HG03175 (cell line): ENCODE data around the gene ATAD3A.
A peak's percentile ranks its signal among the peaks of the same experiment; 100 is the strongest.
"Not testable (repeated sequence)": the region's sequence is repeated elsewhere in the genome, so short reads cannot be mapped to it uniquely, and the experiment has no call there.

Experiments
- ATAC-seq: cut with Tn5 transposase; IDR thresholded peaks from one replicate; pipeline ENCODE4 v1.9.1; 2021; ENCODE audit warnings: mild to moderate bottlenecking, moderate library complexity; ENCODE audit not compliant: unreplicated experiment

The ATAD3A gene

DNA sequence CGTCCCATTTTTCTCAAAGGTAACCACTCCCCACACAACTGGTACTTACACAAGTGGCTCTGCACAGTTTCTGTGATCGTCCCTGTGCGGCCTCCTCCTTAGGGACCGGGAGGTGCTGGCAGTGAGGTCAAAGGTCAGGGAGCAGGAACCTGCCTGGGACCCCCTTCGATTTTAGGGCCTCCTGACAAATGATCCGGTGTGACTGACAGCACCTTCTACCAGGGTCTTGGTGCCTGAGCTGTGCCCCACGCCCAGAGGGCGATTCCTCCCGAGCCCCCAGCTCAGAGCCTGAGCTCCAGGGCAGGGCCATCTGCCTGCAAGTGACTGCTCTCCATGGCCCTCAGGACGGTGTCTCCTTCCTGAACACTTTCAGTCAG lies 40.3 kb downstream of the ATAD3A start:
- no peak for ATAC-seq

DNA sequence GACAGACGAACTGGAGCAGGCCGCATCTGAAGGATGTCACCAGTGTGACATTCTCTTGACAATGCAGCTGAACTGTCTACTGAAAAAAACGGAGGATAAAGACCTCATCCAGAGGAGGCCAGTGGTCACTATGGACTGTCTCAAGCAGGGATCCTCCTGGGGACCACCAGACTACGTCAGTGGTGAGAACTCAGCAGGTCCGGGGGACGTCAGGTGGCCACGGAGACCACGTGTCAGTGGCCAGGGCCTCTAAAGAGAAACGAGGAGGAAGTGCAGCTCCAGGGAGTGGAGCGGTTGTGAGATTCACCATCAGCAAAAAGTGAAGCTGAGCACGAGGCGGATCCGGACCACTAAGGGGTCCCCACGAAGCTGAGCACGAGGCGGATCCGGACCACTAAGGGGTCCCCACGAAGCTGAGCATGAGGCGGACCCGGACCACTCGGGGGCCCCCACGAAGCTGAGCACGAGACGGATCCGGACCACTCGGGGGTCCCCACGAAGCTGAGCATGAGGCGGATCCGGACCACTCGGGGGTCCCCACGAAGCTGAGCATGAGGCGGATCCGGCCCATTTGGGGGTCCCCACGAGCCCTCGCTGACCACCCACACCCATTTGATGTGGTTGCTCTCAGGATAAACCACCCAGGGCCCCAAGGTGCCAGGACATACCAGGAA lies 42.0 kb downstream of the ATAD3A start:
- no peak for ATAC-seq

DNA sequence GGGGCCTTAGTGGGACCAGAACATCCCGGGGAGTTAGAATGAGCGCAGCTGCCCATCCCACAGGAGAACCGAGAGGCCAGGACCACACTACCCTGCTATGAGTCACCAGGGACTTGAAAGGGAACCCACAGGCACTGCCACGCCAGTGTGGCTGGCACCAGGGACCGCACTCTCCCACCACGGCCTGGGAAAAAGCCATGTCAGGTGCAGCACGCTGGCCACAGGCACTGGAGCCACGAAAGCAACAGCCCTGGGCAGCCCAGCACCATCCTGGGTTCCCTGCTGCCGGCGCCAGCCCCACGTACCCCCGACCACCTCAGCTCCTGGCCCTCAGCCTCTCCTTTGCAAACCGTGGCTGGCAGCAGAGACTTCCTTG lies 42.6 kb downstream of the ATAD3A start:
- no peak for ATAC-seq

DNA sequence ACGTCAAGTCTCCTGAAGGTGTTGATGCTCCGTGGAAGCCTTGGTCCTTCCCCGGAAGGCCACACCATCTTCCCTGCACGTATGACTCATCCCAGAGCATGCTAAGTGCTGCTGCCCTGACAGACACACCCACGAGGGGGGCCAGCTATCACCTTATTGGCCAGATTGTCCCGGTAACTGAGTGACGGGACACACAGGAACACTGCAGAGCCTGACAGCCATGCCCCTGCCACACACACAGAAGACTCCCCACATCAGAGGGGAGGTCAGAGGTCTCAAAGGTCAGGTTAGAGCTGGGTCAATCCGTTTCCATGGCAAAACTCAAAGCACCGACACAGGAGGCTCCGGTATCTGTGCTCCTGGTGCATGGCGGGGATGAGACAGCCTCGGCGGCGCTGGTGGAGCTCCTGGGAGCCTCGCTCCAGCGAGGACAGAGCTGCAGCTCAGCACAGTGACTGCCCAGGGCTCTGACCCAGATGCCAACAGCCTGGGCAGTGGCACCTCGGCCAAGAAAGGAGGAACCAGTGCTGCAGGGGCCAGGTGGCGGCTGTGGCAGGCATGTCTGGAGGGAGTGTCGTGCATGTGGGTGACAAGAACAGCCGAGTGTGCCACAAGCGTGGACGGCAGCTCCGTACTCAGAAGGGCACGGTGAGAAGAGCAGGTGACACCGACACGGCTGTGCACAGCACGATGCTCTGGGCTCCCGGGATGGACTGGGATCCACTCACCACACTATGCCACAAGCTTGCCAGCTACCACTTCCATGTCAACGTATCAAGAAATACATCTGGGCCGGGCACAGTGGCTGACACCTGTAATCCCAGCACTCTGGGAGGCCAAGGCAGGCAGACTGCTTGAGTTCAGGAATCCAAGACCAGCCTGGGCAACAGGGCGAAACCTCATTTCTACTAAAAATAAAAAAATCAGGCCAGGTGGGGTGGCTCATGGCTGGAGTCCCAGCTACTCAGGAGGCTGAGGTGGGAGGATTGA lies 43.3 kb downstream of the ATAD3A start:
- ATAC-seq: no peak

DNA sequence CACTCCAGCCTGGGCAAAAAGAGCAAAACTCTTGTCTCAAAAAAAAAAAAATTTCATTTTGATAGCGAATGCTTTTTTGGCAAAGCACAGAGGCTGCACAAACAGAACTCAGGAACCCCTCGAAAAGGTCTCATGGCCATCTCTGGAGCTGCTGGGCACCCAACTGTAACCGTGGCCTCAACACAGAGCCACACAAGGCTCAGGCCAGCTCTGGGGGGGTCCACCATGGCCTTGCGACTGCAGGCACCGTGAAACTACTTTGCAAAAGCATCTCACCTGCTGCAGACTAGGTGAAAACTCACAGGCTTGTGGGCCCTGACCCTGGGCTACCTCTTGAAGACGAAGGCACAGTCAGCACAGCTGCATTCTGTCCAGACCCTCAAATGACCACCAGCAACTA lies 44.5 kb downstream of the ATAD3A start:
- no peak for ATAC-seq

DNA sequence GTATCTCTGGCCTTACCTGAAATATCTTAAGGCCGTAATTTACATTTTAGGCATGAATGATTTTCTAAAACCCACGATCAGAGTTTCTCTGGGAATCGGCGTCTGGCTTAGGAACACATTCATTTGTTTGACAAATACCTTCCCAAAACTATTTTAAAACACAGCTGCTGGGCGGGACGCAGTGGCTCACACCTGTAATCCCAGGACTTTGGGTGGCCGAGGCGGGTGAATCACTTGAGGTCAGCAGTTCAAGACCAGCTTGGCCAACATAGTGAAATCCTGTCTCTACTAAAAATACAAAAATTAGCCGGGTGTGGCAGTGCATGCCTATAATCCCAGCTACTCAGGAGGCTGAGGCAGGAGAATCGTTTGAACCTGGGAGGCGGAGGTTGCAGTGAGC lies 45.0 kb downstream of the ATAD3A start:
- not testable (repeated sequence) for ATAC-seq

DNA sequence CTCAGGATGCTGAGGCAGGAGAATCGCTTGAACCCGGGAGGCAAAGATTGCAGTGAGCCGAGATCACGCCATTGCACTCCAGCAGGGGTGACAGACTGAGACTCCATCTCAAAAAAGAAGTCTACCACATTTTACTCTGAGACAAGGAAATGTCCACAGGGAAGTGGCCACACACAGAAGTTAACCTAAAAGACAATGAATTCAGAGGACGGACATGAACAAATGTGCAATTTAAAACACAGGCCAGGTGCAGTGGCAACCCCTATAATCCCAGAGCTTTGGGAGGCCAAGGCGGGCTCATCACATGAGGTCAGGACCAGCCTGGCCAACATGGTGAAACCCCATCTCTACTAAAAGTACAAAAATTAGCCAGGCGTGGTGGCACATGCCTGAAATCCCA lies 45.7 kb downstream of the ATAD3A start:
- ATAC-seq: not testable (repeated sequence)

DNA sequence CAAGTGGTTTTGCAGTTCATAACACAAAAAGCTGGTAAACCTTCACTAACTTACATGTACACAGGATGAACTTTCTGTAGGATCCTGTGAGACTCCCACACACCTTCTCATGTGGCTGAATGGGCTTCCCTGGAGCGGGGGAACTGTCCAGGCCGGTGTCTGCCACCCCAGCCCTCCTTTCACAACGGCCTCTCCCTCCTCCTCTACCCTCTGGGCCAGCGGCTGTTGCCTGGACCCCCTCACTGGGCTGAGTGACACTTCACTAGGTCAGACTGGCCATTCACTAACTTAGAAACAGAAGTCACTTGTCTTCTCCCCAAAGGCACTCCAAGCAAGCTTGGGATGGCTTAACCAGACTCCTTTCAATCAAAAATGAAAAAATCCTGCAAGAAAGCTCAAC lies 46.6 kb downstream of the ATAD3A start:
- no peak for ATAC-seq

DNA sequence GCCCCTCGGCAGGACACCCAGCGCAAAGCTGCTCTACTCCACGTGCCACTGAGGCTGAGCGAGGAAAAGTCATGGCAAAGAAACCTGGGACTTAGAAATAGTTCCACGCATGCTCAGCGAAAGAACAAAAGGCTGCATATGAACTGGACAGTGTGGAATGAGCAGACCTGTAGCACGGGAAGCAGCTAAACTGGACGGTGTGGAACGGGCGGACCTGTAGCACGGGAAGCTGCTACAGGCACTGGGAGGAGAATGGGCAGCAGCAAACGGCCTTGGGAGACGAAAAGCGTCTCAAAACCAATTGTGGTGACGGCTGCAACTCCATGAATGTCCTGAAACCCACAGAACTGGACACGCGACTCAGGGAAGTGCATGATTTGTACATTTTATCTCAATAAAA lies 47.1 kb downstream of the ATAD3A start:
- ATAC-seq: no peak

DNA sequence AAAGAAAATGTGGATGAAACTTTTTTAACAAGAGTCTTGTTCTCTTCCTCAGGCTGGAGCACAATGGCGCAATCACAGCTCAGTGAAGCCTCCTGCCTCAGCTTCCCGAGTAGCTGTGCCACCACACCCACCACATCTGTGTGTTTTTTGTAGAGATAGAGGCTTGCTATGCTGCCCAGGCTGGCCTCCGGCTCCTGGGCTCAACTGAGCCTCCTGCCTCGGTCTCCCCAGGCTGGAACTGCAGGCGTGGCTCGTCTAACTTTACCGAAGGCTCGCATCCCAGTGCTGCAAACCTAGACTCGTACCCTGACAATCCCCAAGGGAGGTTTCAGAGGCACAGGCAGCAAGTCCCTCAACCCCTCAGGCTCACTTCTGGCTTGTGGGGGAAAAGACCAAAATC lies 48.2 kb downstream of the ATAD3A start:
- ATAC-seq: no peak

DNA sequence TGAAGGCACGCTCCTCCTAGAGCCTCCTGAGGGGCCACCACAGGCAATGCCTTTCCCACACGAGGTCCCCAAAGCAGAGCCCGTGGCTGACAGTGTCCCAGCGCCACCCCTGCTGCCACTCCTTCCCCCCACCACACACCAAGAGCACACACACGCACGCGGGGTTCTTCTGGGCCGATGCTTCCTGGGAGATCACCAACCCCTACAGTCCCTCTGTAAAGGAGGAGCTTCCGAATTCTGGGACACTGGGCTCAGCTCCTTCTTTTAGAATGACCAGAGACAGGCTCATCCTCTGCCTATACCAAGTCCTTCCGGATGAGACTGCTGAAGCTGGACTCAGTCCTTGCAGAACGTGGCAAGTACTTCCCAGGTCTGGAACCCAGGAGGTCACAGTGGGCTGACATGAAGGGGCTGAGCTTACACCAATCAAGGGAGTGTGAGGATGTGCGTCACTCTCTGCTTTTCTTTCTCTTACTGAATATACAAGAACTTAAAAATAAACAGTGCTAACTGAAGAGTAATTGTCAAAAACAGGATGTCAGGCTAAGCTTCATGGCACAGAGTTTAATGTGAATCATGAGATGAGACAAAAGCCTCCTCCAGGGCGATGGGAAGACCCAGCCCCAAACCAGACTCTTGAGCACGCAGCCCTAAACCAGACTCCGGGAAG lies 50.0 kb downstream of the ATAD3A start:
- ATAC-seq: no peak

DNA sequence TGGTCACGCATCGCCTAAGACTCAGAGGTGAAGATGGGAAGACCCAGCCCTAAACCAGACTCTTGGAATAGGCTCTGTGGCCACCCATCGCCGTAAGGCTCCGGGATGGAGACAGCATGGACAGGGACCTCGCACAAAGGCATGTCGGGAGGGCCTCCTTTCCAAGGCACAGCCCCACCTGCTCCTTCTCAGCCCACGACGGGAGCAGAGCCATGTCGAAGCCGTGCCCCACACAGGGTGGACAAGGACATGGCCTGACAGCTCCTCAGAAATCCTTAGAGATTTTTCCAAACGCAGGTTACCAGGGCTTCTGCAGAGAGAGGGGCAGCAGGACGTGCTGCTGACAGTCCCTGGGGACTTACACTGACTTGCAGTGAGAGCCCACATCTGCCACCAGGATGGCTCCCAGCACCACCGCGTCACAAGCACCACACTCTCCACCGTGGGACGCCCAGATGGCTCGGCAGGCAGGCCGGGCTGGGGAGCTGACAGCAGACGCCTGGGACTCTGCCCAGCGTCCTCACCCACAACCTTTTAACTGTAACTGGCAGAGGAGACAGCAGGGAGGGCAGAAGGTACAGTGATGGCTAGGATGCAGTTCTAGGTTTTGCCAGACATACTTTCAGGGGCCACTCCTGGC lies 50.7 kb downstream of the ATAD3A start:
- no peak for ATAC-seq

DNA sequence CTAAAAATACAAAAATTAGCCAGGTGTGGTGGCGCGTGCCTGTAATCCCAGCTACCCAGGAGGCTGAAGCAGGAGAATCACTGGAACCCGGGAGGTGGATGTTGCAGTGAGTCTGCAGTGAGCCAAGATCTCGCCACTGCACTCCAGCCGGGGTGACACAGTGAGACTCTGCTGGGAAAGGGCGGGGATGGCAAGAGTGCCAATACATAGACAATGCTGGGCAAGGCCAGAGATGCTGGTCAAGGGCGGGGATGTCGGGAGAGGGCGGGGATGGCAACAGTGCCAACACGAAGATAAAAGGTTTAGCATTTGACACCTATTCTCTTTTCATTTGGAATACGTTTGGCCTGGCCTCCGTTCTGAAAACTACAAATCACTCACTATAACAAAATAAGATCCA lies 51.7 kb downstream of the ATAD3A start:
- no peak for ATAC-seq

DNA sequence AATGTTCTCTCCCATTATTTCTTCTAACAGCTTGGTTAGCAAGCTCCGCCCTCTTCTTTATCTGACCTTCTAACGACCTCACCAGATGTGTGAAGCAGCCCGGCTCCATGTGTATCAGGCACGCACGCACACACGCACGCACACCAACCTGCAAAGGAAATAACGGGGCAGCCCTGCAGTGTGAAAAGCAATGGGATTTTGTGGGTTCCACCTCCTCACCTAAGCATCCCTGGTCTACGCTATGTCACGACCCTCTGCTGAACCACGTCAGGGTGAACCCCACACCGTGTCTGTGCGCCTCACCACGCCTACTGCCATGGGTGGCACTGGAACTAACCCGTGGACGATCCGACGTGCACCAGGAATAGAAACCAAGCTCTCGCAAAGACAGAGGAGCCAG lies 52.3 kb downstream of the ATAD3A start:
- ATAC-seq: no peak

DNA sequence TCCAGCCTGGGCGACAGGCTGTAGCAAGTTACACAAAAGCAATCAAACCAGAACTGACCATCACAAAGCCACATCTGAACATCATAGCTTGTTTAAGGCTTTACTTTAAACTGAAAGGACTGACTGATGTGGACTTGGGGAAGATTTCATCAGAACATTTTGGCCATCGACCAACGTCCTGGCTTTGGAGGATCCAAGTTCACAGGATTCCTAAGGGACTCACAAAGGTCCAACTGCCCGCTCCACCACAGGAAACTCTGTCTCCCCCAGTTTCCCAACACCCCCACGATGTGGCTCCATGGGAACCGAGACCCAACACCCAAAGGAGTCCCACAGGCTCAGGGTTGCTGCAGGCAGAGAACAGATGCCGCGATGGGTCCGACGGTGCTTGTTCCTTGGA lies 53.4 kb downstream of the ATAD3A start:
- ATAC-seq: no peak

DNA sequence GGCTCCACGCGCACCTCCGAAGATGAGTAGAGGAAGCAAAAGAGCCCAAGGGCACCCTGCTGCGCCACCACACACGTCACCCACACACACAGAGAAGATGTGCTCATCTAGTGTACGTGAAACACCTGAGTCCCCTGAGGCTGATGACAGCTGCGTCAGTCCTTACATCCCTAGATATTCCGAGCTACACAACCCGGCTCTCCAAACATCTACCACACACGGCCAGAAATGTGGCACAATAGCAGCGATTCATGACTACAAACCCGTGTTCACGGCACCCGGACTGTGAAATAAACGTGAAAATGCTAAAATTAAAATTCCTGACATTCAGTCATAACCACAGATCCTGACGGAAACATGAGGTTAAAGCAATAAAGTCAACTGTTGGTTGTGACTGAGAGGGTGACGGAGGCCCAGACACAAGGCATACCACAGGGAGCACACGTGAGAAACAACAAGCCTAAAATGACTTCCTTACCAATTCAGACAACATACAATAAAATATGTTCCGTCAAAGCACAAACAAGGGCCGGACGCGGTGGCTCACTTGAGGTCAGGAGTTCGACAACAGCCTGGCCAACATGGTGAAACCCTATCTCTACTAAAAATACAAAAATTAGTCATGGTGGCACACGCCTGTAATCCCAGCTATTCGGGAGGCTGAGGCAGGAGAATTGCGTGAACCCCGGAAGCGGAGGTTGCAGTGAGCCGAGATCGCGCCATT lies 55.4 kb downstream of the ATAD3A start:
- no peak for ATAC-seq

DNA sequence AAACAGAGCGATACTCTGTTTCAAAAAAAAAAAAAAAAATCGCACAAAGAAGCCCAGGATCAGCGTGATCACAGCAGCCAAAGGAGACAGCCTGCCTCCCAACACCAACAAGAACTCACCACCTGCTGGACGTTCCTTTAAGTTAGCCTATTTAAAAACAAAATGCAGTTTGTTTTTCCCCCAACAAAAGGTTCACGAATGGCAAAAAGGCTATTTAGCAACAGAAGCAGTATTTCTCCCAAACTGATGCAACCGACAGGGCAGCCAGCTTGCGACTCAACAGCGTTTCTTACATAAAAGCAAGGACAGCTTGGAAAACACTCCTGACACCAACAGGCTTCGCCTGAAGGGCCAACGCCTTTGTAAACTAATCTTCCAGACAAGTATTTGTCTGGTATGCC lies 55.9 kb downstream of the ATAD3A start:
- no peak for ATAC-seq

DNA sequence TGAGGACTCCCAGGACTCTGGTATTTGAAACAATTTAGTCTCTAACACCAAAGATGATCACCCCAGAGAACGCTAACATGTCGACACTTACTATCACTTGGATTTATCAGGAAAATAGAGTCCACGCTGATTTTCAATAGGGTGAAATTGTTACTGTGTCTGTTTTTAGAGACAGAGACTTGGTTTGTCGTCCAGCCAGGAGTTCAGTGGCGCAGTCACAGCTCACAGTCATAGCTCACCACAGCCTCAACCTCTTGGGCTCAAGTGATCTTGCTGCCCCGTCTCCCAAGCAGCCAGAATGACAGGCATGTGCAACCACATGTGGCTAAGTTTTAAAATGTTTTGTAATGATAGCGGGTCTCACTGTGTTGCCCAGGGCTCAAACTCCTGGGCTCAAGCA lies 57.4 kb downstream of the ATAD3A start:
- no peak for ATAC-seq

DNA sequence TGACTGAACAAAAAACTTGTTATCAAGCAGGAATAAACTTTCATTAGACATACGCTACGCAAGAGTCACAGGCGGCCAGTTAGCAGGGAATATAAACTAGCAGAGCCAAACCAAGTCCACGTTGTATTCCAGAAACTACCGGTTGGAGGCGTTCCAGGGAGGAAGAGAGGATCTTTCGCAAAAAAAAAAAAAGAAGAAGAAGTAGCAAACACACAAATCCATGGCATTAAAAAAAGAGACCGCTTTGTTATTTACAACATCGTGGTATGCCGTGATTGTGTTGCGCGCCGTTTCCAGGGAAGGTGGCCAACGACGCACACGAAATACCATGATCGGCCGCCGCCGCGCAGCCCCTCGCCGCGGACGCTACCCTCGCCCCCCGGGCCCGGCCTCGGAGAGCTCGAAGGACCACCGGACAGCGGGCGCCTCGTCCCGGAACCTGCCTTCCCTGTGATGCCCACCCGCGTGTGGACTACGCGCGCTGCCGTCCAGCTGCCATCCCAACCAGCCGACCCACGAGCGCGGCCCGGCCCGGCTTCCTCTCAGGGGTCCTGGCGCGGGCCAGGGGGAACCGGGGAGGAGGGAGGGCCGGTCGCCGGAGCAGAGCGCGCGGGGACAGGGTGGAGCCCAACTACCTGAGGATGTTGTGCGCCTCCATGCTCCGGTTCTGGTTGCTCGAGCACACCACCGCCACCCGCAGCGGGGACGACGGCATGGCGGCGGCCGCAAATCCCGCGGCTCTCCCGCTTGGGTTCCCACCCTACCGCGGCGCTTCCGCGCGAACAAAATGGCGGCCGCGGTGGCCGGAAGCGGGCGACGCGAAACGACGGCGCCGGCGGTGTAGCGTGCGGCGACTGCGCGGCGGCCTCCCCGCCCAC lies 62.1 kb downstream of the ATAD3A start:
- peak; percentile 68 for ATAC-seq
